ENCODE data around the gene SNX14. TPM values are rescaled to one million over a fixed set of nuclear protein-coding genes. Genes with fewer than 3 reads are reported as not detected.

Gene SNX14
- total and polyA plus RNA-seq, 9 donors: 39.7 to 80.2 (median 61.2) TPM

GRCh38 chr6:85516168-85516567 lies 77.5 kb downstream of the SNX14 start:
- Histone ChIP-seq H3K27ac (no peak overlapping the region), H3K36me3 (no peaks in the 10 kb centered on the region), H3K27me3 (no peaks in the 10 kb centered on the region), H3K9me3 (no peaks in the 10 kb centered on the region), H3K4me3 (no peak overlapping the region), H3K4me1 (ENCODE audit: insufficient read depth) (no peaks in the 10 kb centered on the region)
- TF ChIP-seq EP300 (IDR thresholded peaks at IDR 0.05) (no peak), POLR2A (IDR thresholded peaks at IDR 0.05) (no peak), CTCF (IDR thresholded peaks at IDR 0.05) (no peak)
- intact Hi-C loops (cut with DNase I): no loop called here
- DNase-seq: no peak

- no peaks in the 10 kb centered on the region for H3K36me3 ChIP-seq
- 86 to 92% (median 90%) methylated on average over 8 of the region's 8 CpGs for WGBS, 3 donors
These were observed 87.1 kb downstream of the SNX14 start for GRCh38 chr6:85506441-85507093.

GRCh38 chr6:85498596-85499258 lies 94.9 kb downstream of the SNX14 start:
- 63 to 73% (median 73%) methylated on average over 2 of the region's 2 CpGs for WGBS, 3 donors
- intact Hi-C loops (cut with DNase I): no loop called here
- H3K4me1 ChIP-seq (ENCODE audit: insufficient read depth): no peaks in the 10 kb centered on the region
- no peak overlapping the region for H3K4me3 ChIP-seq
- H3K36me3 ChIP-seq: no peaks in the 10 kb centered on the region
- H3K9me3 ChIP-seq: no peaks in the 10 kb centered on the region
- DNase-seq: no peak
- no peak overlapping the region for H3K27ac ChIP-seq
- TF ChIP-seq CTCF (IDR thresholded peaks at IDR 0.05) (no peak), POLR2A (IDR thresholded peaks at IDR 0.05) (no peak), EP300 (IDR thresholded peaks at IDR 0.05) (no peak)
- H3K27me3 ChIP-seq: no peaks in the 10 kb centered on the region

More at GRCh38 chr6:85506441-85507093, 87.1 kb downstream of the SNX14 start:
- TF ChIP-seq CTCF (IDR thresholded peaks at IDR 0.05): no peak
- TF ChIP-seq EP300 (IDR thresholded peaks at IDR 0.05): no peak
- TF ChIP-seq POLR2A (IDR thresholded peaks at IDR 0.05): no peak
- Histone ChIP-seq H3K4me1 (ENCODE audit: insufficient read depth) (no peaks in the 10 kb centered on the region), H3K9me3 (no peaks in the 10 kb centered on the region), H3K27ac (no peak overlapping the region), H3K27me3 (no peaks in the 10 kb centered on the region), H3K4me3 (no peak overlapping the region)
- no peak for DNase-seq
- intact Hi-C loops (cut with DNase I): no loop called here

GRCh38 chr6:85496856-85497255 lies 96.8 kb downstream of the SNX14 start:
- TF ChIP-seq CTCF (IDR thresholded peaks at IDR 0.05): no peak
- TF ChIP-seq EP300 (IDR thresholded peaks at IDR 0.05): no peak
- no peak for TF ChIP-seq POLR2A (IDR thresholded peaks at IDR 0.05)
- Histone ChIP-seq H3K4me1 (ENCODE audit: insufficient read depth) (no peaks in the 10 kb centered on the region), H3K9me3 (no peaks in the 10 kb centered on the region), H3K27ac (no peak overlapping the region), H3K27me3 (no peaks in the 10 kb centered on the region), H3K36me3 (no peaks in the 10 kb centered on the region), H3K4me3 (no peak overlapping the region)
- WGBS, 3 donors: 92 to 96% (median 96%) methylated on average over 5 of the region's 5 CpGs
- DNase-seq: no peak
- intact Hi-C loops (cut with DNase I): no loop called here

Data from ovary (tissue), 9 donors.